Activated CD4-positive, CD25-positive, alpha-beta regulatory T cell (primary cell): Measurements from ENCODE around the gene NOS1AP.

Source experiments
- DNase-seq, 4 experiments: peaks; one replicate each; lab custom pipeline; 2025; lab: John Stamatoyannopoulos, UW

The NOS1AP gene

DNA sequence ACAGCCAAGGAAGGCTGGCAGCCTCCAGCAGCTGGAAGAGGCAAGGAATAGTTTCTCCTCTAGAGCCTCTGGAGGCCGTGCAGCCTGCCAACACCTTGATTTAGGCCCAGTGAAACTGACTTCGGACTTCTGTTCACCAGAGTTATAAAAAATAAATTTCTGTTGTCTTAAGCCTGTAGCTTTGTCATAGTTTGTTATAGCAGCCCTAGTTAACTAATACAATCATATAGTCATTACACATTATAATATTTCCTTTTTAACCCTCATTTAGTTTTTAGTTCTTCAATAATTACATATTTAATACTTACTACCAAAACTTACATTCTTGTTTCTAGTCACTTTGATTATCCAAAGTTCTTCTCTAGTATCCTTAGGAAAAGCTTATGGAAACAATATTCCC, 20.3 kb downstream of the NOS1AP start:
- no peak for DNase-seq

GRCh38 chr1:162090378-162090777, 20.9 kb downstream of the NOS1AP start:
- no peak for DNase-seq

GRCh38 chr1:162091681-162092524, 22.4 kb downstream of the NOS1AP start:
- no peak for DNase-seq

DNA sequence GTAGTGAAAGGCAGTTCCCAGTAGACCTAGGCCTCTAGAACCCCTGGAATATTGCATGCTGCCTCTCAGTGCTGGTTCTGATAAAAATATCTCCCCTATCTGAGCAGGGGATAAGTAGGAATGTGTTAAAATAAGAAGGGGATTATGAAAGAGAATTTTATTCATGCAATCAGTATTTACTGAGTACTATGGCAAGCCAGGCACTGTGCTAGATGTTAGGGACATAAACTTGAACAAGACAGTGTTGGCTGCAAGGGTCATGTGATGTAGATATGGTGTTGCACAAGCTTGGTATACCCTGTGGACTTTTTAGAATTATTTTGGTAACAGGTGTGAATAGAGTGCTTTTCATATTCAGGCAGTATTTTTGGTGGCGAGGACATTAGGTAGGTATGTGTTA, 23.6 kb downstream of the NOS1AP start:
- DNase-seq, result no peak

DNA sequence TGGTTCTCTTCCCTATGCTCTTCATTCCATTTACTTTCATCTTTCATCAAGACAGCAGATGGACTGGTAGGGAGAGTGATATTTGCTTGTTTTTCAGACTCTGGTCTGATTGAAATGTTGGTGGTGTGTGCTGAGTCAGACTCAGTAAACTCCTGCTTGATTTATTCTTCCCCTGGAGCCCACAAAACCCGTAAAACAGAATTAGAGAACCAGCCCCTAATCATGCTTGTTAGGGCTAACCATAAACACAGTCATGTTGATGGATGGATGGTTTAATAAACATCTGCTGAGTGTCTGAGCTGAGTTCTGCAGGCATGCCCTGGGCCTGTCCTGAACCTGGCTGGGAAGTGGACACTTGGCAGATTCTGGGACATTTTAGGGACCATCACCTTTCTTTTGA, 24.8 kb downstream of the NOS1AP start:
- no peak for DNase-seq

DNA sequence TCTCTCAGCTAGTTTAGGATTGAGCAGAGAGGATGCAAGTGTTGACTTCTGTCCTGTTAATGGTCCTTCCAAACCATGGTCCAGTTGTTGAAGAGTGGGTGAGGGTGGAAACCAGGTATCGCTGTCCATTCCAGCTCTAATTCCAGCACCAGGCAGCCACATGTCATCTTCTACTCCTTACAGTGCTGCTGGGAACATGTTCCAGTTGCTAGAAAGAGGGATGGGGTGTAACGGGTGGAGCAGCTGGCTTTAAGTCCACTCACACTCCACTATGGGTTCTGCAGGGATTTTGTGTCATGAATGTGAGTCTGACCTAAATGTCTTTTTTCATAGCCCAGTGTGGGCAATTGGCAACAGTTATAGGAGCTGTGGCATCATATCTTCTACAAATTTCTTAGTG, 25.2 kb downstream of the NOS1AP start:
- DNase-seq, result no peak

- no peak for DNase-seq
Measured at GRCh38 chr1:162107911-162108310, 38.4 kb downstream of the NOS1AP start.

- DNase-seq, result no peak
Measured at GRCh38 chr1:162108426-162108825, 38.9 kb downstream of the NOS1AP start.

GRCh38 chr1:162110910-162111309, 41.4 kb downstream of the NOS1AP start:
- DNase-seq, result no peak

DNA sequence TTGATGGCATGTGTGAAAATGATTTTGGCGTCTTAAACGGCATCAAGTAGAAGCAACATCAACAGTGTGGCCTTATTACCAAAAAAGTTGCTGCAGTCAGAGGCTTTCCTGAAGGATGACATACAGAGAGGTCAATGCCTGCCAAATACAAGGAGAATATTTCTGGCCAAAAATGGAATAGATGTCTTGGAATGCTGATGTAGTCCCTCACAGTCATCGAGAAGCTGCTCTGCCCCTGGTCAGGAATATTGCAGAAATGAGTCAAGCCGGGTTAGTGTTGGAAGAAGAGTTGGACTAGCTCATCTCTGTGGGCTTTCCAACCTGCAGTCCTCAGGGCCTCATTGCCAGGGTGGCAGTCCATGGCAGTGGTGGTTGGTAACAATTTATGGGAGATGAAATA, 42.1 kb downstream of the NOS1AP start:
- no peak for DNase-seq

GRCh38 chr1:162113419-162113818, 43.9 kb downstream of the NOS1AP start:
- no peak for DNase-seq

GRCh38 chr1:162117039-162117774, 47.7 kb downstream of the NOS1AP start:
- no peak for DNase-seq

- DNase-seq, result no peak
Measured at GRCh38 chr1:162118063-162118462, 48.6 kb downstream of the NOS1AP start.

DNA sequence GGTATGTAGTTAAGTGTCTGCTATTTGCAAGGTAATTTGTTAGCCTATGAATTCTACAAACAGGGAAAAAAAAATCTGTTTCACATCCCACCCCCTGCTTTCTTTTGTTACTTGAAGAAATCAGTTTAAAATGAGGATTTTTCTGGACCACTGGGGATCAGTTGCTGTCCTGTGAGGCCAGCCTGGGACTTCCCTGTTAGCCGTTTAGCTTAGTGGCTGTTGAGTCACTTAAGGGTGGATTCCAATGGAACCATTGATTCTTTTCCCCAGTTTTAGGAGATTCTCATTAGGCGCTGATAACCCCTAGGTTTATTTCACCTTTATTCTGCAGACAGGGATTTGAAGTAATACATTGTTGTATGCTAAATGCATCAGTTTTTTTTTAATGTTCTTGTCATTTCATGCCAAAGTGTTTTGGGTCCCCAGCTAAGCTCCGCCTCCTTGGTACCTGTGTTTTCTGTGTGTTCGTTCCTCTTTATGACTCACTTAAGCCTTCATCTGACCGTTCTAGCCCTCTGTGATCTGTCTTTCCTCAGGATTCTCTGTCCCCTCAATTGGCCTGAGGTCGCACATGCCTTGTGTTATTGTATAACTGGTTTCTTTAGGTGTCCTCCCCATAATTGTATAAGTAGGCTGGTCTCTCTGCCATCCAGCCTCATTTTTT, 59.3 kb downstream of the NOS1AP start:
- DNase-seq, result no peak

GRCh38 chr1:162130308-162130707, 60.8 kb downstream of the NOS1AP start:
- DNase-seq, result no peak

DNA sequence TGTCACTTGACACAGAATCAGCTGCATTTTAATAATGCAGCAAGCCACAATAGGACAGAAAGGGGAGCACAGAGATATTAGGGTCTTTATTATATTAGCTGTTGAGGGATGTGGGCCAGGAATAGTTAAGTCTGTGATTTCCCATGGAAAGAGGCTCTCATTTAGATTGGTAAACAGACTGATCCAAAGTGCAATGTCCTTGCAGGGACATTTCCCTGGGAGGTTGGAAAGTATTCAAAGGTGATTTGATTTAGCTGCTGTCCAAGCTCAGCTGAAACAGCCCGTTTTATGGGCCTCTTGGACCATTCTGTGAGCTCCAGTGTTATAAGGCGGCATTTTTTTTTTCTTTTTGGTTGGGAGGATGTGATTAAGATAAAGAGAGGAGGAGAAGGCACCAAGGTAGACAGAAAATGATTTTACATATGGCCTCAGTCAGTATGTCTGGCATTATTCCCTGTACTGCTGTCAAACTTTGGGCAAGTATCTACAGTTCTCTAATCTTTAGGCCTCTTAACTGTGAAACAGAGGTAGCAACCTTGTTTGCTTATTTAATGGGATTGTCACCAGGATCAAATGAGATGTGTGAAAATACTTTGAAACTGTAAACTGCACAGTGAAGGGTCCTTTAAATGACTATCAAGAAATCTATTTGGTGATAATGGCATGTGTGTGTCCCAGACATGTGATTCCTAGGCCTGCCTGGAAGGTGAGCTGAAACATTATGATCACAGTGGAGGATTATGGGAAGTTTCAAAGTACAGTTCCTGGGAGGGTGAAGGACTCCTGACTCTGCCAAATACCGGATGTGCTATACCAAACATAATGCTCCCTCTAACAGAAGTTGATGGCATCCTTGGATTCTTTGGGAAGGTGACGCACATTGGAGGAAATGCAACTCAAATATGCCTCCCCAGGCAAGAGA, 62.2 kb downstream of the NOS1AP start:
- DNase-seq, result no peak

- no peak for DNase-seq
Measured at GRCh38 chr1:162133566-162133965, 64.1 kb downstream of the NOS1AP start.

DNA sequence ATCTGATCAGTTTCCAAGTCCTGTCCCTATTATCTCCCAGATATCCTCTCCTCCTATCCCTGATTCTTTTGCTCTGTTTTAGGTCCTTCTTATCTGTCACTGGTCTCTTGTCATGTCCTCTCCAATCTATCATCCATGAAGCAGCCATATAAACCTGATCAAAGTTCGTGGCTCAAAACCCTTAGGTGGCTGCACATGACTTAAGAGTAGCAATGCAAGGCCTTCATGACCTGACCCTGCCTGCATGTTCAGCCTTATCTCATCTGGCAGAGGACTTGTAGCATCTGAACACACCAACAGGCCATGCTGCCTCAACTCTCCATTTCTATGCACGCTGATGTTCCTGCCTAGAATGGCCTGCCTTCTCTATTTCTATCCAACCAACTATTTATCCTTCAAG, 65.2 kb downstream of the NOS1AP start:
- DNase-seq, result no peak

DNA sequence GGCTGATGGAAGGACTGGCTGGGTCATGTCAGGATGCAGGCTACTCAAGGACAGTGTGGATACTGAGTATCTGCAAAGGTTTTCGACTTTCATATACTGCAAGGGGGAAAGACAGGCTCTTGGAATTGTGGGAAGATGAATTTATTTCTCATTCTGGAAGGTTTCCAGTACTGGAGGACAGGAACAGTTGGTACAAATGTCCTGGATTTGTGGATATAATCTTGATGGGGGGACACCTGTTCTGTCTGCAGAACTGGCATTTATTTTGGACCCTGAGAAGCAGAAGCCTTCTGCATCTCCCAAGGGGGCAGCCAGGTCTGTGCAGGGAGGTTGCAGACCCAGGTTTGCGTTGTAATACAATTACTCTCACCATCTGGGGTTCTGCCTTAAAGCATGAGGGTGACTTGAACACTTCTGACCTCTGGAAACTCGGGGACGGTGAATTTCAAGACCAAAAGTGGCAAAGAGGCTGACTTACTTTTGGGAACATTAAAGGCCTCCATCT, 65.8 kb downstream of the NOS1AP start:
- DNase-seq, result no peak

- no peak for DNase-seq
Measured at GRCh38 chr1:162136760-162137159, 67.3 kb downstream of the NOS1AP start.

GRCh38 chr1:162137179-162137960, 67.9 kb downstream of the NOS1AP start:
- no peak for DNase-seq
